Naive B cell (primary cell): ENCODE data around the gene C19orf73. TPM values are rescaled to one million over a fixed set of nuclear protein-coding genes. Genes with fewer than 3 reads are reported as not detected.
A peak's percentile ranks its signal among the peaks of the same experiment; 100 is the strongest.
"Not testable (repeated sequence)": the region's sequence is repeated elsewhere in the genome, so short reads cannot be mapped to it uniquely, and the experiment has no call there.

Experiments
- ATAC-seq, 2 donors: fragments of 150-1000 bp; cut with Tn5 transposase; 2 replicates each; pipeline ENCODE4 v1.10.0; 2021; ENCODE audit warnings: low read depth in 2 of 2, mild to moderate bottlenecking in 2 of 2, moderate library complexity in 2 of 2
- DNase-seq: peaks from one replicate; pipeline ENCODE4 v3.0.0; 2022
- H3K27ac Mint-ChIP-seq, 6 donors: one replicate each; pipeline ENCODE4 v1.8.0; 2020 to 2022; ENCODE audit warnings: mild to moderate bottlenecking in 6 of 6, mixed read lengths in 6 of 6, moderate library complexity in 5 of 6, inconsistent platforms in 2 of 6
- H3K27me3 Mint-ChIP-seq, 3 donors: one replicate each; pipeline ENCODE4 v1.8.0; 2021 to 2022; ENCODE audit warnings: mixed read lengths in 3 of 3, mild to moderate bottlenecking in 1 of 3
- H3K36me3 Mint-ChIP-seq, 2 donors: one replicate each; pipeline ENCODE4 v1.8.0; 2020 to 2022; ENCODE audit warnings: mixed read lengths in 2 of 2, inconsistent platforms in 1 of 2, mild to moderate bottlenecking in 1 of 2
- H3K4me1 Mint-ChIP-seq, 3 donors: one replicate each; pipeline ENCODE4 v1.8.0; 2020 to 2022; ENCODE audit warnings: mixed read lengths in 3 of 3, inconsistent platforms in 1 of 3, mild to moderate bottlenecking in 1 of 3, moderate library complexity in 1 of 3
- H3K4me3 Mint-ChIP-seq, 8 donors: one replicate each; pipeline ENCODE4 v1.8.0; 2020 to 2022; ENCODE audit warnings: mild to moderate bottlenecking in 8 of 8, mixed read lengths in 8 of 8, moderate library complexity in 8 of 8, inconsistent platforms in 2 of 8
- H3K9me3 Mint-ChIP-seq, 7 donors: one replicate each; pipeline ENCODE4 v1.8.0; 2020 to 2022; ENCODE audit warnings: mixed read lengths in 7 of 7, mild to moderate bottlenecking in 5 of 7, inconsistent platforms in 2 of 7, moderate library complexity in 1 of 7
- polyA plus RNA-seq, 6 donors: library from polyadenylated mRNA; unstranded; fragments of 300-500 nt; fragmentation: Illumina TruSeq; gene quantifications; one replicate each; pipeline ENCODE4 v1.2.3, GENCODE V29; 2021; ENCODE audit warnings: low read depth in 6 of 6

The C19orf73 gene
- polyA plus RNA-seq, 6 donors from 2014 or later = 2.8 to 6.3 (median 5.8) TPM

DNA sequence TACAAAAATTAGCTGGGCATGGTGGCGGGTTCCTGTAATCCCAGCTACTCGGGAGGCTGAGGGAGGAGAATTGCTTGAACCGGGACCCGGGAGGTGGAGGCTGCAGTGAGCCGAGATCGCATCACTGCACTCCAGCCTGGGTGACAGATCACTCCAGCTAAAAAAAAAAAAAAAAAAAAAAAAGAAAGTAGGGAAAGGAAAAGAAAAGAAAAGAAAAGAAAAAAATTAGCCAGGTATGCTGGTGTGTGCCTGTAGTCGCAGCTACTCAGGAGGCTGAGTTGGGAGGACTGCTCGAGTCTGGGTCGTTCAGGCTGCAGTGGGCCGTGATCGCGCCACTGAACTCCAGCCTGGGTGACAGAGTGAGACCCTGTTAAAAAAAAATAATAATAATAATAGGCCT, 8.3 kb upstream of the C19orf73 start:
- not testable (repeated sequence) for H3K36me3 Mint-ChIP-seq, ATAC-seq, H3K9me3 Mint-ChIP-seq, DNase-seq, H3K27ac Mint-ChIP-seq
- peaks cover 3 to 15% (median 4%) of the 10 kb centered on the region in 3 donors for H3K27me3 Mint-ChIP-seq
- H3K4me1 Mint-ChIP-seq = peaks cover 13 to 18% (median 18%) of the 10 kb centered on the region in 3 donors
- H3K4me3 Mint-ChIP-seq = peak overlapping the region in 5 of 8 donors; percentile 30 to 87 (median 33)

DNA sequence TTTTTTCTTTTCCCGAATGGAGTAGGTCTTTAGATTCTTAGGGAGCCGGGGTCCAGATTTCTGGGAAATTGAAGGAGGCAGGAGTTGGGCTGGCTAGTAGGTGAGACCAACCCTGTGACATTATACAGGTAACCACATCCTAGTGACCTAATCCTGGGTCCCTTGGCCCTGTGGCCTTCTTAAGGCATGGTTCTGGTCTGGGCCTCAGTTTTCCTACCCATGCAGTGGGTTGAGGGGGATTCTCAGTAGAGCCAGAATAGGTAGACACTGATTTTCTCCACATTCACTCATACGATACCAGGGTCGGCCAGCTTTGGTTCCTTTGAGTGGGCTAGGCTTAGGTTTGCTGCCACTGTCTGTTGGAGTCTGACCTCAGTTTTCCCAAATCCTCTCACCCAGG, 7.6 kb upstream of the C19orf73 start:
- Mint-ChIP-seq H3K4me3 (peak overlapping the region in 4 of 8 donors; percentile 1 to 51 (median 20)), H3K36me3 (no peaks in the 10 kb centered on the region), H3K4me1 (peaks cover 13 to 18% (median 18%) of the 10 kb centered on the region in 3 donors), H3K27me3 (peaks cover 4 to 15% (median 4%) of the 10 kb centered on the region in 3 donors), H3K9me3 (peaks cover 0 to 7% (median 0%) of the 10 kb centered on the region in 7 donors), H3K27ac (peak overlapping the region in 1 of 6 donors; percentile 54)
- ATAC-seq = no peak
- no peak for DNase-seq

DNA sequence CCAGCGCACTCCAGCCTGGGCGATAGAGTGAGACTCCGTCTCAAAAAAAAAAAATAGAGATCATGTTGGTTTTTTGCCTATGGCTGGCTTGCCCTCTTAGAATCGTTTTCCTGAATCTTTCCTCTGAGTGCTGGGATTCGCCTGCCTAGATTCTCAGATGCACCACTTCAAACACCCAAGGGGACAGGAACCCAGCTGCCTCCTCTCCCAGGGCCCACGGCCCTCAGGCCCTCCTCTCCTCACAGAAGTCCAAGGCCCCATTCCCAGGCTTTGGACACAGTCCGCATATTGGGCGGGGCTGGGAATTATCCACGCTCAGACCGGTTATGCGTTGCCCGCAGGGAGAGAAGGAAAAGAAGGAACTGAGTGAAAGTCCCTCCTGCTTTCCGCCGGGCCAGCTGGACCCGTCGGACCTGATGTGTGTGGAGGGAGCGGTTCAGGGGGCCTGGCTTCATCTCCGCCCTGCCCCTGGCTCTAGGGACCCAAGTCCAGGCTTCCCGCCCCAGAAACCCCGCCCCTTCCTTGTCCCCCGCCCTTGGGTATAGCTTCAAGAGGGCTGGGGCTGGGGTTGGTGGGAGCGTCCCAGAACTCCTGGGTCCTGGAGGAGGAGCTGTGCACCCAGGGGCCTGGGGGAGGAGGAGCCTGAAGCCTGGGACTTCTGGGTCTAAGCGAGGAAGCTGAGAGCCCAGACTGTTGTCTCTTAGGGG, 6.2 kb upstream of the C19orf73 start:
- ATAC-seq (no peak), DNase-seq (no peak)
- Mint-ChIP-seq H3K4me1 (peaks cover 21 to 28% (median 25%) of the 10 kb centered on the region in 3 donors), H3K36me3 (no peaks in the 10 kb centered on the region), H3K9me3 (peaks cover 0 to 7% (median 0%) of the 10 kb centered on the region in 7 donors), H3K4me3 (peak overlapping the region in 2 of 8 donors; percentile 57 to 69), H3K27ac (no peak overlapping the region), H3K27me3 (peaks cover 8 to 25% (median 12%) of the 10 kb centered on the region in 3 donors)

DNA sequence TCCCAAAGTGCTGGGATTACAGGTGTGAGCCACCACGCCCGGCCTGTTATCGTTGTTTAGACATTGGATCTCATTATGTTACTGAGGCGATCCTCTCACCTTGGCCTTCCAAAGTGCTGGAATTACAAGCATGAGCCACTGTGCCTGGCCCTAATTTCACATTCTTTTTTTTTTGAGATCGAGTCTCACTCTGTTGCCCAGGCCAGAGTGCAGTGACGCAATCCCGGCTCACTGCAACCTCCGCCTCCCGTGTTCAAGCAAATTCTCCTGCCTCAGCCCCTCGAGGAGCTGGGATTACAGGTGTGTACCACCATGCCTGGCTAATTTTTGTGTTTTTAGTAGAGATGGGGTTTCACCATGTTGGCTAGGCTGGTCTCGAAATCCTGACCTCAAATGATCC, 4.3 kb upstream of the C19orf73 start:
- peak overlapping the region in 1 of 8 donors; percentile 21 for H3K4me3 Mint-ChIP-seq
- H3K27me3 Mint-ChIP-seq = peaks cover 8 to 12% (median 10%) of the 10 kb centered on the region in 3 donors
- not testable (repeated sequence) for H3K27ac Mint-ChIP-seq, H3K9me3 Mint-ChIP-seq, ATAC-seq, H3K36me3 Mint-ChIP-seq, DNase-seq
- H3K4me1 Mint-ChIP-seq = peaks cover 15 to 18% (median 17%) of the 10 kb centered on the region in 3 donors

DNA sequence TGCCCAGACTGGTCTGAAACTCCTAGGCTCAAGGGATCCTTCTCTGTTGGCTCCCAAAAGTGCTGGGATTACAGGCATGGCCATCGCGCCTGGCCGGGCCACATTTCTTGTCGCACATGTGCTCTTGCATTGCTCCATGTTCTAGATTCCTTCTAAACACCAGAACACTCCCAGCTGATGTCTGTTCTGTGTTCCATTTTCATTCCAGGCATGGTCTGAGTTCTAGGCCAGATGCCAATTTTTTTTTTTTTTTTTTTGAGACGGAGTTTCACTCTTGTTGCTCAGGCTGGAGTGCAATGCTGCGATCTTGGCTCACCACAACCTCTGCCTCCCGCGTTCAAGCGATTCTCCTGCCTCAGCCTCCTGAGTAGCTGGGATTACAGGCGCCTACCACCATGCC, 2.9 kb upstream of the C19orf73 start:
- Mint-ChIP-seq H3K27me3 (peaks cover 8 to 10% (median 8%) of the 10 kb centered on the region in 3 donors), H3K4me1 (peaks cover 23 to 26% (median 25%) of the 10 kb centered on the region in 3 donors), H3K4me3 (peak overlapping the region in 1 of 8 donors; percentile 55)
- not testable (repeated sequence) for H3K27ac Mint-ChIP-seq, H3K36me3 Mint-ChIP-seq, DNase-seq, H3K9me3 Mint-ChIP-seq, ATAC-seq

DNA sequence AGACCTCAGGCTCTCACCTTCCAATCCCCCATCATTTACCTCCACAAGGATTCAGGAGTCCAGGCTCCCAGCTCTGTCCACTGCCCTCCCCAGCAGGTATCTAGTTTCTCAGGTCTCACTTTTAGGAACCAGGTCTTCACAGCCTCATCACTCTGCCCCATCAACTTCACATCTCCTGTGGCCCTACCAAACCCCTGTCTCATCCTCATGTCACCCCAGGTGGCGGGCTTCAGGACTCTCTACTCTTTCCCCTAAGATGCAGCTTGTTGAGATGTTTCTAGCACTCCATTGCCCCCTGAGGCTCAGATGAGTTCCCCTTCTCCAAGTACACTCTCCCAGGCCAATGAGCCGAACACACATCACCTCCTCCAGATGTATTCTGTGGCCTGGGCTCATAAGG, 1.9 kb upstream of the C19orf73 start:
- ATAC-seq (no peak), DNase-seq (no peak)
- Mint-ChIP-seq H3K36me3 (no peaks in the 10 kb centered on the region), H3K4me1 (peaks cover 31 to 33% (median 32%) of the 10 kb centered on the region in 3 donors), H3K4me3 (peak overlapping the region; percentile 73 to 91 (median 81)), H3K27ac (peak overlapping the region in 2 of 6 donors; percentile 0 to 66), H3K9me3 (no peaks in the 10 kb centered on the region), H3K27me3 (peaks cover 8 to 10% (median 8%) of the 10 kb centered on the region in 3 donors)

DNA sequence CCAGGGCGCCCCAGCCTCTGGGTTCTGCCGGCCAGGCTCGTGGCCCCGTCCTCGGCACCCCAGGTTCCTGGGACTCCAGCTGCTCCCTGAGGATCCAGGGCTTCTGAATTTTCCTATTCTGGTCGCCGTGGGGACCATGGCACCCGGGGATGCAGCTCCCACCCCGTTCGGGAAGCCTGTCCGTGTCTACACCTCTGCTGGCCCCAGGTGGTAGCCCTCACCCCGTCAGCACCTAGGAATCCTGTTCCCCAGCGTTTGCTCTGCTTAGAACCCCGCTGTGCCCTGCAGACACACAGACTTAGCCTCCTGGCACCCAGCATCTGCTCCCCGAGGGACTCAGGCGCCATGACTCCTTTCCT, 1.4 kb upstream of the C19orf73 start:
- H3K27me3 Mint-ChIP-seq = peaks cover 8 to 10% (median 8%) of the 10 kb centered on the region in 3 donors
- ATAC-seq = no peak
- peak overlapping the region; percentile 73 to 91 (median 81) for H3K4me3 Mint-ChIP-seq
- peak overlapping the region in 1 of 6 donors; percentile 0 for H3K27ac Mint-ChIP-seq
- H3K4me1 Mint-ChIP-seq = peaks cover 32 to 33% (median 33%) of the 10 kb centered on the region in 3 donors
- no peak for DNase-seq
- no peaks in the 10 kb centered on the region for H3K9me3 Mint-ChIP-seq
- H3K36me3 Mint-ChIP-seq = no peaks in the 10 kb centered on the region

DNA sequence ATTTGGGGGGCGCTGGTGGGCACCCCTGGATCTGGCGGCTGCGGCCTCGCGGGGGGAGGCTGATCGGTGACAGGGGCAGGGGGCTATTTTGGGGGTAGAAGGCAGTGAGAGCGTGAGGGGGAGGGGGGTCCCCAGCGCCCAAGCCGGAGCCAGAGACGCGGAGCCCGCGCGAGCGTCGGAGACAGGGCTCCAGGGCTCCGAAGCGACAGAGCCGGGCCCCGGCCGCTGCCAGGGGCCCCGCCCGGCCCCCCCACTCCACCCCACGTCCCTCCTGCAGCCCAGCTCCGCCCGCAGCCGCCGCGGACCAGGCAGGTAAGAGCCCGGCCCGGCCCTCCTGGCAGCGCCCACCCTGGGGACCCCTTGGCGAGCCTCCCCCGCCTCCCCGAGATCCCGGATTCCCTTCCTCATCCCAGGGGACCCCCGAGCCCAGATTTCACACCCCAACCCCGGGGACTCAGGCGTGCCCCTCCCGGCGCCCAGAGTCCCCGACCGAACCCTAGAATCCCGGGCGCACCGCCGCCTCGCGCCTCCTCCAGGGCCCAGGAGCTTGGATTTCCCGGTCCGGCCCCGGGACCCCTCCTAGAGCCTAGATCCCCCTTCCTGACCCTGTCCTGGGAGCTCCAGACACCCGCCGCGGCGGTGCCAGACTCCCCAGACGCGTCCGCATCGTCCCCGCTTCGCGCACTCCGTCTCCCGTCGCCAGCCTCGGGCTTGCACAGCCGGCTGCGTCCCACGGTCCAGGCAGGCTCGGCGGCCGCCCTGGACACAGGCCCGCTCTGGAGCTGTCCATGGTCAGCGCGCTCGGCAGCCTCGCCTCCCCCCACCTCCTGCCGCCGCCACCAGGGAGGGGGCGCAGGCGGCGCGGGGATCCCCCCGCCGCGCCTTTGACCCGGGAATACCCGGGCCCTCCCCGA, 725 bp upstream of the C19orf73 start, which contains the start of gene PPFIA3:
PPFIA3 (plus strand) TSS at position 134 of the 914 bp plus-strand sequence. CDS start 8,330 bp downstream, outside the sequence.
- peaks cover 32 to 38% (median 37%) of the 10 kb centered on the region in 3 donors for H3K4me1 Mint-ChIP-seq
- no peaks in the 10 kb centered on the region for H3K9me3 Mint-ChIP-seq
- ATAC-seq (no peak), DNase-seq (no peak)
- peak within 1 kb of the TSS; percentile 77 to 93 (median 89) for H3K4me3 Mint-ChIP-seq
- no peaks in the 10 kb centered on the region for H3K36me3 Mint-ChIP-seq
- H3K27ac Mint-ChIP-seq = peak within 1 kb of the TSS; percentile 86 to 98 (median 94)
- H3K27me3 Mint-ChIP-seq = peaks cover 8 to 10% (median 8%) of the 10 kb centered on the region in 3 donors

DNA sequence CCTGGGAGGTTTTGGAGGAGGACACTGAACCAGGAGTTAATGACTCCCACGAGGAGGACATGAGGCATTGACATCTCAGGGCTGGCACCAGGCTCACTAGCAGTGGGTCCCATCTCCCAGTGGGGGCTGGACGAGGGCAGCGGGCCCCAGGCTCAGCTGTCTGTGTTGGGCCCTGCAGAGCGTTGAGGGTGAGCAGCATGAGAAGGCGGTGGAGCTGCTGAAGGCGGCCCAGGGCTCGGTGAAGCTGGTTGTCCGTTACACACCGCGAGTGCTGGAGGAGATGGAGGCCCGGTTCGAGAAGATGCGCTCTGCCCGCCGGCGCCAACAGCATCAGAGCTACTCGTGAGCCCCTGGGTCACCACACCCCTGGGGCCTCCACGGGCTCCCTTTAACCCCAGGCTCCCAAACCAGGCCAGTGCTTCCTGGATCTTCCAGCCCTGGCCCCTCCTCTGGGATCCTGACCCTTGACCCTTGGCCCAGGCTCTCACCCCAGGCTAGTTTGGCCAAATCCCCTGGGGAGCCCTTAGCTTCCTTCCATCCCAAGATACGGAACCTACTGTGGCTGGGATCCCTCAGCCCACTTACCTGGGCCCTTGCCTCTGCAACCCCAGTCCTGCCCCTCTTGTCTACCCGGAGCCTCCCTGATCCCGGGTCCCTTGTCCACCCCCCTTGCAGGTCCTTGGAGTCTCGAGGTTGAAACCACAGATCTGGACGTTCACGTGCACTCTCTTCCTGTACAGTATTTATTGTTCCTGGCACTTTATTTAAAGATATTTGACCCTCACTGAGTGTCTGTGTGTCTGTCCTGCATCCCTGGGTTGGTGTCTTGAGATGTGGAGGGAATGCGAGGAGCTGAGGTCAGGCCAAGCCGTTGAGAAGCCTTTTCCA, 1.0 kb downstream of the C19orf73 start:
- Mint-ChIP-seq H3K27ac (peak overlapping the region; percentile 86 to 98 (median 94)), H3K4me1 (peaks cover 41 to 48% (median 45%) of the 10 kb centered on the region in 3 donors), H3K27me3 (peaks cover 8 to 10% (median 8%) of the 10 kb centered on the region in 3 donors), H3K36me3 (no peaks in the 10 kb centered on the region), H3K9me3 (no peaks in the 10 kb centered on the region), H3K4me3 (peak overlapping the region; percentile 77 to 93 (median 89))
- DNase-seq = no peak
- no peak for ATAC-seq

DNA sequence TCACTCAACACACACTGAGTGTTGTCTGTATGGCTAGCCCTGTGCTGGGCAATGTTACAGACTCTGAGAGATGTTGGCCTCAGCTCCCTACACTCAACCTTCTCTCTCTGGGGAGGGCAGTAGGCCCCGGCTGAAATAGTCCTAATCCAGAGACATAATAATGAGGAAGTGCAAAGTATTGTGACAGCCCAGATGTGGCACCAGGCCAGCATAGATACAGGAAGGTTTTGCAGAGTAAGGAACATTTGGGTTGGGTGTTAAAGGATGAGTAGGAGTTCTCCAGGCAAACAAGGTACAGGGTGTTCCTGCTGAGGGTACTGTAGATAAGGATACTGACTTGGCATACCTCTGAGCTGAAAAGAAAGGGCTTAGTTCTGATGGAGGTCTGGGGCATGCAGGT, 2.4 kb downstream of the C19orf73 start:
- H3K4me3 Mint-ChIP-seq = peak overlapping the region in 7 of 8 donors; percentile 24 to 93 (median 77)
- no peaks in the 10 kb centered on the region for H3K36me3 Mint-ChIP-seq
- H3K27ac Mint-ChIP-seq = peak overlapping the region in 1 of 6 donors; percentile 90
- no peaks in the 10 kb centered on the region for H3K9me3 Mint-ChIP-seq
- H3K4me1 Mint-ChIP-seq = peaks cover 41 to 48% (median 45%) of the 10 kb centered on the region in 3 donors
- ATAC-seq (no peak), DNase-seq (no peak)
- peaks cover 4 to 10% (median 8%) of the 10 kb centered on the region in 3 donors for H3K27me3 Mint-ChIP-seq

DNA sequence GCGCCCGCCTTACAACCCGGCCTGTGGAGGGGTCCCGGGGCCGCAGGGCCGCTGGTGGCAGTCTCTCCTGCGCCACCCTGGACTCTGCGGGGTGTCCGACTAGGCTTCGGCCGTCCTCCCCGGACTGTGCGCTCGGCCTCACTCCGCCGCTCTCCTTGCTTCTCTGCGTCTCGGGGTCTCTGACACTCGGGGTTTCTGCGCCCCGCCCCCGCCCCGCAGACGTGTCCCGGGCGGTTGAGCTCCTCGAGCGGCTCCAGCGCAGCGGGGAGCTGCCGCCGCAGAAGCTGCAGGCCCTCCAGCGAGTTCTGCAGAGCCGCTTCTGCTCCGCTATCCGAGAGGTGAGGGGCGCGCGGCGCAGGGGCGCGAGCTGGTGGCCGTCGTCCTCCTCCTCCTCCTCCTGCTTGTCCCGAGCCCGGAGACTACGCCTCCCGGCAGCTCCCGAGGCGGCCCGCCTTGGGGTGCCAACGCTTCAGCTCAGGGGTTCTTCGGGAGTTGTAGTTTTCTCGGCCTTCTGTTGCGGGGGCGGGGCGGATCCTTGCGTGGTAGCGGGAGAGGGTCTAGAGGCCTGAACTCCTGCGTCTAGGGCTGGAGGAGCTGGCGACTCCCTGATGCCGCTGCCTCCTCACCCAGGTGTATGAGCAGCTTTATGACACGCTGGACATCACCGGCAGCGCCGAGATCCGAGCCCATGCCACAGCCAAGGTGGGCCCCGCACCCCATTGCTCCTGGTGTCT, 4.1 kb downstream of the C19orf73 start:
- no peaks in the 10 kb centered on the region for H3K9me3 Mint-ChIP-seq
- H3K27me3 Mint-ChIP-seq = no peaks in the 10 kb centered on the region
- H3K36me3 Mint-ChIP-seq = no peaks in the 10 kb centered on the region
- peak overlapping the region; percentile 76 to 92 (median 84) for H3K4me3 Mint-ChIP-seq
- DNase-seq (no peak), ATAC-seq (no peak)
- peaks cover 33 to 40% (median 39%) of the 10 kb centered on the region in 3 donors for H3K4me1 Mint-ChIP-seq
- H3K27ac Mint-ChIP-seq = peak overlapping the region in 2 of 6 donors; percentile 16 to 65
